Ascending aorta (tissue), 2 donors: ENCODE results near the gene CABLES1. TPM values are rescaled to one million over a fixed set of nuclear protein-coding genes. Genes with fewer than 3 reads are reported as not detected.

ENCODE experiments used
- DNase-seq, 2 donors: peaks; one replicate each; pipeline ENCODE4 v3.0.0-alpha.2; 2019; ENCODE audit warnings: low spot score in 2 of 2
- H3K27ac ChIP-seq, 2 donors: fragments of 200-600 bp; sonication (generic); one replicate each; pipeline ENCODE4 v1.5.1; 2016 to 2017; ENCODE audit warnings: mild to moderate bottlenecking in 1 of 2
- H3K27me3 ChIP-seq: fragments of 200-600 bp; sonication (generic); one replicate; pipeline ENCODE4 v1.5.1; 2017
- H3K36me3 ChIP-seq, 2 donors: fragments of 200-600 bp; sonication (generic); one replicate each; pipeline ENCODE4 v1.5.1; 2016
- H3K4me1 ChIP-seq, 2 donors: fragments of 200-600 bp; sonication (generic); one replicate each; pipeline ENCODE4 v1.5.1; 2016 to 2017; ENCODE audit warnings: mild to moderate bottlenecking in 1 of 2
- H3K4me3 ChIP-seq, 2 donors: fragments of 200-600 bp; sonication (generic); one replicate each; pipeline ENCODE4 v1.5.1; 2016 to 2017; ENCODE audit warnings: mild to moderate bottlenecking in 1 of 2
- H3K9me3 ChIP-seq, 2 donors: fragments of 200-600 bp; sonication (generic); one replicate each; pipeline ENCODE4 v1.5.1; 2016
- intact Hi-C: fragments of 100-400 bp; cut with DNase I; formaldehyde crosslinking; loops from one replicate; pipeline ENCODE4 v1.15.1; 2023
- total RNA-seq: library from RNA; depleted of rRNA; stranded (reverse); fragments of >200 nt; gene quantifications from one replicate; pipeline ENCODE4 v1.1.0, GENCODE V29; 2016
- TF ChIP-seq, protein P1 (sequence below), 3 experiments: fragments of 200-600 bp in 2 of 3; fragments of 450-650 bp in 1 of 3; sonication (generic) in 2 of 3; IDR thresholded peaks; one replicate each; pipeline ENCODE4 v1.5.1; 2016 to 2019; ENCODE audit warnings: antibody characterized with exemption in 3 of 3, mild to moderate bottlenecking in 1 of 3, moderate library complexity in 1 of 3

Gene CABLES1
- total RNA-seq, 1 donor from 2014 or later, result 5.4 TPM

DNA sequence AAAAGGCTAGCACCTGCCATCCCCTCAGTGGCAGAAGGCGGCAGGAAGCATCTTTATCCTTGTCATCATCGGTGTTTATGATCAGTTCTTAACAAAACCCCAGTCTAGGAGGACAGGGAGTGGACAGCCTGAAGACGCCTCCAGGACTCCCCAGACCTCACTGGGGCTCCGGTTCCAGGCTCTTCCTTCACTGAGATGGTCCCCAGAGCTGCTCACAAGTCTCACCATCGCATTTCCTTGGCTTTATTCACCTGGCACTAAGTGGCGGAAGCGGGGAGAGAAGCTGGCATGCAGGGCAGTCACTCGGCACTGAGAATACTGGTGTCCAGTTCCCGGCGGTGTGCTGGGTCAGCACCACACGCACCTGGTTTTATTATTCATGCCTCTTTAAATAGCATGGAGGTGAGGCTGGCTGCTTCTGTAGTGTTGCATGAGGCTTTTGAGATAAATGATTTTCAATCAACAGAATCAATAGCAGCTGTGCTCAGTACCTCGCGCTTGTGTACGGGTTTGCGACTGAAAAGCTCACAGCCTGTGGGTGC, 68.7 kb downstream of the CABLES1 start:
- H3K4me1 ChIP-seq, result peaks cover 3 to 4% of the 10 kb centered on the region in 2 donors
- TF ChIP-seq, protein P1, sequence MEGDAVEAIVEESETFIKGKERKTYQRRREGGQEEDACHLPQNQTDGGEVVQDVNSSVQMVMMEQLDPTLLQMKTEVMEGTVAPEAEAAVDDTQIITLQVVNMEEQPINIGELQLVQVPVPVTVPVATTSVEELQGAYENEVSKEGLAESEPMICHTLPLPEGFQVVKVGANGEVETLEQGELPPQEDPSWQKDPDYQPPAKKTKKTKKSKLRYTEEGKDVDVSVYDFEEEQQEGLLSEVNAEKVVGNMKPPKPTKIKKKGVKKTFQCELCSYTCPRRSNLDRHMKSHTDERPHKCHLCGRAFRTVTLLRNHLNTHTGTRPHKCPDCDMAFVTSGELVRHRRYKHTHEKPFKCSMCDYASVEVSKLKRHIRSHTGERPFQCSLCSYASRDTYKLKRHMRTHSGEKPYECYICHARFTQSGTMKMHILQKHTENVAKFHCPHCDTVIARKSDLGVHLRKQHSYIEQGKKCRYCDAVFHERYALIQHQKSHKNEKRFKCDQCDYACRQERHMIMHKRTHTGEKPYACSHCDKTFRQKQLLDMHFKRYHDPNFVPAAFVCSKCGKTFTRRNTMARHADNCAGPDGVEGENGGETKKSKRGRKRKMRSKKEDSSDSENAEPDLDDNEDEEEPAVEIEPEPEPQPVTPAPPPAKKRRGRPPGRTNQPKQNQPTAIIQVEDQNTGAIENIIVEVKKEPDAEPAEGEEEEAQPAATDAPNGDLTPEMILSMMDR (IDR thresholded peaks at IDR 0.05), result no peak
- no peaks in the 10 kb centered on the region for H3K27me3 ChIP-seq
- H3K36me3 ChIP-seq, result no peaks in the 10 kb centered on the region
- intact Hi-C loops, result no loop called here
- DNase-seq, result no peak
- H3K27ac ChIP-seq, result peak overlapping the region; percentile 58 to 72
- H3K9me3 ChIP-seq, result no peaks in the 10 kb centered on the region
- peak overlapping the region in 1 of 2 donors; percentile 30 for H3K4me3 ChIP-seq

DNA sequence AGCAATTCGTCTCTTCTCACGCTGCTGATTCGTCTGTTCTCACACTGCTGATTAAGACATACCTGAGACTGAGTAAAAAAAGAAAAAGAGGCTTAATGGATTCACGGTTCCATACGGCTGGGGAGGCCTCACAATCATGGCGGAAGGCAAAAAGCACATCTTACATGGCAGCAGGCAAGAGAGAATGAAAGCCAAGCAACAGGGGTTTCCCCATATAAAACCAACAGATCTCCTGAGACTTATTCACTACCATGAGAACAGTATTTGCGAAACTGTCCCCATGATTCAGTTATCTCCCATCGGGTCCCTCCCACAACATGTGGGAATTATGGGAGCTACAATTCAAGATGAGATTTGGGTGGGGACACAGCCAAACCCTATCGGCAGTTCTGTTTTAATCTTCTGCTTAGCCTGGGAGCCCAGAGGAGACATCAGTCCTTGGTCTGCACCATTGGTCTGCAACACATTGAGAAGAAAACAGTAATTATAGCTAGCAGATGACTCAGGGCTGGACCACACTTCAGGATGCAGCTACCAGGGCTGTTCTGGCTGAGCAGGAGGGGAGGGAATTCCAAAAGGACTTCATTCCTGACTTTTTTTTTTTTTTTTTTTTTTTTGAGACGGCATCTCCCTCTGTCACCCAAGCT, 69.4 kb downstream of the CABLES1 start:
- H3K27ac ChIP-seq, result peak overlapping the region in 1 of 2 donors; percentile 72
- intact Hi-C loops, result no loop called here
- H3K27me3 ChIP-seq, result no peaks in the 10 kb centered on the region
- no peak overlapping the region for H3K4me3 ChIP-seq
- peaks cover 3 to 4% of the 10 kb centered on the region in 2 donors for H3K4me1 ChIP-seq
- TF ChIP-seq, protein P1 (IDR thresholded peaks at IDR 0.05), result no peak
- no peaks in the 10 kb centered on the region for H3K36me3 ChIP-seq
- no peaks in the 10 kb centered on the region for H3K9me3 ChIP-seq
- DNase-seq, result no peak

DNA sequence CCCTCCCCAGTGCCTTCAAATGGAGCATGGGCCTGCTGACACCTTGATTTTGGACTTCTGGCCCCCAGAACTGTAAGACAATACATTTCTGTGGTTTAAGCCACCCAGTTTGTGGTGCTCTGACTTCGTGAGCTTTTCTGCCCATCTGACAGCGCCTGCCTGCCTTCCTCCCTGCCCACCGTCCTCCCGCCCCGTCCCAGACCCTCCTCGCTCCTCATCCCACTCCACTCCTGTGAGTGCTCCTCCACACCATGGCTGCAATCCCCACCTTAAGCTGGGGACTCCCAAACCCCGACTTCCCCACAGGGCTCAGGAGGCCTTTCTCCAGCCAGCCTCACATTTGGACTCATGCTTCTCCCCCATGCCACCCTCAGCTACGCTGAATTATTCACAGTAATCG, 70.7 kb downstream of the CABLES1 start:
- intact Hi-C loops, result no loop called here
- no peak for DNase-seq
- Histone ChIP-seq H3K9me3 (no peaks in the 10 kb centered on the region), H3K36me3 (no peaks in the 10 kb centered on the region), H3K4me3 (no peak overlapping the region), H3K27me3 (no peaks in the 10 kb centered on the region), H3K27ac (no peak overlapping the region), H3K4me1 (peaks cover 3 to 4% of the 10 kb centered on the region in 2 donors)
- TF ChIP-seq, protein P1 (IDR thresholded peaks at IDR 0.05), result no peak

DNA sequence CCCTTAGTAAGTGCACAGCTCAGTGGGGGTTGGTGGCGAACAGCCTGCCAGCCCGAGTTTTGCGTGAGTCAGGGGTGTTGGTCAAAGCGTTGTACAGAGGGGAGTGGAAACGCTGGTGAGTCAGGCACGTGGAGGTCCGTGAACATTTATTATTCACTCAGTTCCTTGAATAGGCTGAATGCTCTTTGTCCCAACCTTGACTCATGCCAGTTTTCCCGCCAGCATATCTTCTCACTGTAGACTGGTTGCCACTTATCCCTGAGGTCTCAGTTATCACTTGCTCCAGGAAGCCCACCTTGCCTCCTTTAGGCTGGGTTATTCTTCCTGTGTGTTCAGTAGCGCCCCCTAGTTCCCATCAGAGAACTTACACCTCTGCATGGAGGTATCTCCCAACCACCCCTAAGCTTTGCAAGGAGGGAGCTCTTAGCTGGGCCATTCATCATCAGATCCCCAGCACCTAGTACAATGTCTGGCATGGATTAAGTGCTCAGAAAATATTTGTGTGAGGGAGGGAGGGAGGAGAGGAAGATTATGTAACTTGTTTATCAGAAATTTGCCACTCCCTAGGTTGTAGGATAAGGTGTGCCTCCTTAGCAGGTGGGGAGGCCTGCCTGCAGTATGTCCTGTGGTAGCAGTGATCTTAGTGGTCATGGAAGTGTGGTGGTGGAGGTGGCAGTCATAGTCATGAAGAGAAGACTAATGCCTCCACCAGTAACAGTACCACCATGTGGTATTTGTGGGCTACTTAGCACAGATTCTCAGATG, 72.1 kb downstream of the CABLES1 start:
- intact Hi-C loops, result no loop called here
- no peak overlapping the region for H3K27ac ChIP-seq
- no peaks in the 10 kb centered on the region for H3K27me3 ChIP-seq
- H3K36me3 ChIP-seq, result no peaks in the 10 kb centered on the region
- DNase-seq, result no peak
- no peak overlapping the region for H3K4me3 ChIP-seq
- TF ChIP-seq, protein P1 (IDR thresholded peaks at IDR 0.05), result no peak
- H3K4me1 ChIP-seq, result peaks cover 3 to 7% of the 10 kb centered on the region in 2 donors
- H3K9me3 ChIP-seq, result no peaks in the 10 kb centered on the region

DNA sequence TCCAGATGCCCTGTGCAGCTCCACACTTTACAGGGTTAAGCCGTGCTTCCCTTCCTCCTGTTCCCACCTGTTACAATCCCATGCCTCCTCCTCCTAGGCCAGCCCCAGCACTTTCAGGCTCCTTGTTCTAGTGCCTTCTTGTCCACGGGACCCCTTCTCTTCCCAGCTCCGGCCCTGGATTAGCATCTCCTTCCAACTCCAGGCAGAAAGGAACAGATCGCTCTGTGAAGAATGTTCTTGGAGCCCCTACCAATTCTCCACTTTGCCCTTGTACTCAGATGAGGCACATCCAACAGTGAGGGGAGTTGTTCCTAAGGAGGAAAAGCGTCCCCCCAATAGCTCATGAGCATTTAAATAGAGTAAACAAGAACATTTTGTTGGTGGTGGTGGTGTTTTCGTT, 72.7 kb downstream of the CABLES1 start:
- TF ChIP-seq, protein P1 (IDR thresholded peaks at IDR 0.05), result no peak
- Histone ChIP-seq H3K4me3 (no peak overlapping the region), H3K9me3 (no peaks in the 10 kb centered on the region), H3K27me3 (no peaks in the 10 kb centered on the region), H3K36me3 (no peaks in the 10 kb centered on the region), H3K27ac (no peak overlapping the region), H3K4me1 (peaks cover 3 to 9% of the 10 kb centered on the region in 2 donors)
- intact Hi-C loops, result no loop called here
- no peak for DNase-seq
